PFSK-1 (cell line): ENCODE data around the gene ANO4.

ENCODE experiments used
- POLR2AphosphoS5 ChIP-seq: IDR thresholded peaks from 2 replicates; pipeline ENCODE4 v1.6.1; 2012; ENCODE audit warnings: low read depth, mild to moderate bottlenecking, control low read depth, low read length, moderate library complexity
- SIN3A ChIP-seq: IDR thresholded peaks from 2 replicates; pipeline ENCODE4 v1.6.1; 2012; ENCODE audit warnings: mild to moderate bottlenecking, low read length, moderate library complexity, borderline replicate concordance; ENCODE audit not compliant: insufficient read depth
- TAF1 ChIP-seq: IDR thresholded peaks from 2 replicates; pipeline ENCODE4 v1.6.1; 2012; ENCODE audit warnings: low read length, control low read depth, borderline replicate concordance; ENCODE audit not compliant: insufficient read depth

- TF ChIP-seq TAF1 (no peak), POLR2AphosphoS5 (no peak), SIN3A (no peak)
Measured at GRCh38 chr12:100842156-100842555, 47.6 kb downstream of the ANO4 start.
